A549 (cell line): ENCODE results near the gene KIZ. TPM values are rescaled to one million over a fixed set of nuclear protein-coding genes. Genes with fewer than 3 reads are reported as not detected.

Source experiments
- ATAC-seq, 2 experiments: fragments of 200-7000 bp in 1 of 2; fragments of >200 bp in 1 of 2; cut with Nextera tagmentation in 1 of 2; cut with Tn5 transposase in 1 of 2; 3 replicates each; pipeline versions ENCODE4 v1.8.0 to v1.9.1; 2018 to 2020; ENCODE audit warnings: mild to moderate bottlenecking in 1 of 2, moderate library complexity in 1 of 2
- CTCF ChIA-PET: fragments of 300-600 bp; sonication (Branson Sonifier 250); formaldehyde crosslinking; extraction: SDS; loops from one replicate; lab custom pipeline; 2021; ENCODE audit warnings: antibody characterized with exemption, inconsistent platforms; lab: Yijun Ruan, JAX
- POLR2A ChIA-PET: fragments of 350-600 bp; formaldehyde crosslinking; extraction: SDS; loops from one replicate; lab custom pipeline; 2021; ENCODE audit warnings: antibody characterized with exemption, inconsistent platforms; lab: Yijun Ruan, JAX
- DNase-seq, 2 experiments: peaks; one replicate each; pipeline versions ENCODE4 v3.0.0 to v3.0.0-alpha.2; 2011 to 2016; ENCODE audit warnings: low read depth in 1 of 2, low spot score in 1 of 2
- FAIRE-seq: peaks from 2 replicates; lab custom pipeline; 2011; peaks lifted over from hg19 to GRCh38; lab: Jason Lieb, UNC
- H3K27ac ChIP-seq, 2 experiments: fragments of >200 bp; sonication (Bioruptor Twin); formaldehyde crosslinking; 3 replicates each; pipeline ENCODE4 v1.5.1; 2016 to 2017
- H3K4me1 ChIP-seq: fragments of >200 bp; sonication (Bioruptor Twin); formaldehyde crosslinking; 3 replicates; pipeline ENCODE4 v1.6.1; 2016
- H3K4me2 ChIP-seq: fragments of >200 bp; sonication (Bioruptor Twin); formaldehyde crosslinking; 3 replicates; pipeline ENCODE4 v1.6.1; 2016
- H3K4me3 ChIP-seq: fragments of >200 bp; sonication (Bioruptor Twin); formaldehyde crosslinking; 3 replicates; pipeline ENCODE4 v1.5.1; 2016
- H3K9me3 ChIP-seq: fragments of >200 bp; sonication (Bioruptor Twin); formaldehyde crosslinking; 3 replicates; pipeline ENCODE4 v1.6.1; 2016
- CBX8 ChIP-seq: fragments of 200-600 bp; sonication (generic); IDR thresholded peaks from 2 replicates; pipeline ENCODE4 v1.6.1; 2016
- CHD2 ChIP-seq: fragments of 150-350 bp; IDR thresholded peaks from 2 replicates; pipeline ENCODE4 v1.6.1; 2014; ENCODE audit warnings: low read length; ENCODE audit not compliant: partially characterized antibody
- CHD4 ChIP-seq: fragments of 200-600 bp; sonication (generic); IDR thresholded peaks from 2 replicates; pipeline ENCODE4 v1.6.1; 2016; ENCODE audit warnings: antibody characterized with exemption, mild to moderate bottlenecking, borderline replicate concordance
- CTCF ChIP-seq: fragments of >200 bp; sonication (Bioruptor Twin); formaldehyde crosslinking; IDR thresholded peaks from 3 replicates; pipeline ENCODE4 v1.5.1; 2016
- E2F6 ChIP-seq: IDR thresholded peaks from 2 replicates; pipeline ENCODE4 v1.6.1; 2012; ENCODE audit warnings: low read depth, borderline replicate concordance
- EHF ChIP-seq: fragments of 250-450 bp; sonication (Bioruptor Pico); IDR thresholded peaks from 2 replicates; pipeline ENCODE4 v1.5.0; 2020; ENCODE audit warnings: mild to moderate bottlenecking
- ESRRA ChIP-seq: fragments of 150-350 bp; IDR thresholded peaks from 2 replicates; pipeline ENCODE4 v1.6.1; 2014; ENCODE audit warnings: mild to moderate bottlenecking, low read length, borderline replicate concordance
- FOSL2 ChIP-seq, 2 experiments: fragments of 450-650 bp in 1 of 2; fragments of >200 bp in 1 of 2; sonication (Bioruptor Twin) in 1 of 2; formaldehyde crosslinking; IDR thresholded peaks; 2 replicates each; pipeline versions ENCODE4 v1.5.0 to v1.6.1; 2016 to 2020; ENCODE audit warnings: mild to moderate bottlenecking in 1 of 2, moderate library complexity in 1 of 2
- FOXS1 ChIP-seq: fragments of 250-450 bp; sonication (Bioruptor Pico); IDR thresholded peaks from 2 replicates; pipeline ENCODE4 v1.5.0; 2020; ENCODE audit warnings: mild to moderate bottlenecking, moderate library complexity
- HDAC2 ChIP-seq: fragments of 200-600 bp; sonication (generic); IDR thresholded peaks from 2 replicates; pipeline ENCODE4 v1.6.1; 2016
- HMGXB4 ChIP-seq: fragments of 250-450 bp; sonication (Bioruptor Pico); IDR thresholded peaks from 2 replicates; pipeline ENCODE4 v1.5.0; 2021; ENCODE audit warnings: mild to moderate bottlenecking, moderate library complexity, borderline replicate concordance
- HOXB13 ChIP-seq: fragments of 250-450 bp; sonication (Bioruptor Pico); IDR thresholded peaks from 2 replicates; pipeline ENCODE4 v1.5.0; 2020; ENCODE audit warnings: low read depth, mild to moderate bottlenecking, moderate library complexity
- JUN ChIP-seq, 2 experiments: fragments of >200 bp; sonication (Bioruptor Twin); formaldehyde crosslinking; IDR thresholded peaks; 2 replicates in 1 of 2; 3 replicates in 1 of 2; pipeline ENCODE4 v1.6.1; 2016 to 2017
- JUNB ChIP-seq: fragments of >200 bp; sonication (Bioruptor Twin); formaldehyde crosslinking; IDR thresholded peaks from 2 replicates; pipeline ENCODE4 v1.6.1; 2016
- KDM1A ChIP-seq: fragments of 200-600 bp; sonication (generic); IDR thresholded peaks from 2 replicates; pipeline ENCODE4 v1.6.1; 2016; ENCODE audit warnings: low read depth, mild to moderate bottlenecking
- MAZ ChIP-seq: fragments of 150-350 bp; IDR thresholded peaks from 2 replicates; pipeline ENCODE4 v1.6.1; 2014; ENCODE audit warnings: antibody characterized with exemption, low read depth, low read length, borderline replicate concordance
- MYC ChIP-seq: IDR thresholded peaks from 2 replicates; pipeline ENCODE4 v1.6.1; 2012; ENCODE audit warnings: mild to moderate bottlenecking, inconsistent platforms, low read length, improper control_type of control experiment, borderline replicate concordance
- PBX3 ChIP-seq: IDR thresholded peaks from 2 replicates; pipeline ENCODE4 v1.6.1; 2012
- POLR2A ChIP-seq: IDR thresholded peaks from 2 replicates; pipeline ENCODE4 v1.6.1; 2012; ENCODE audit warnings: mild to moderate bottlenecking, low read length
- POLR2AphosphoS2 ChIP-seq: conservative IDR thresholded peaks from 2 replicates; pipeline ENCODE4 v1.6.1; 2012; ENCODE audit warnings: low read length, improper control_type of control experiment, inconsistent platforms
- RAD21 ChIP-seq, 2 experiments: fragments of >200 bp in 1 of 2; sonication (Bioruptor Twin) in 1 of 2; formaldehyde crosslinking in 1 of 2; IDR thresholded peaks in 1 of 2; conservative IDR thresholded peaks in 1 of 2; 2 replicates in 1 of 2; 3 replicates in 1 of 2; pipeline ENCODE4 v1.6.1; 2012 to 2018; ENCODE audit warnings: inconsistent platforms in 1 of 2
- RARB ChIP-seq: fragments of 250-450 bp; sonication (Bioruptor Pico); IDR thresholded peaks from 2 replicates; pipeline ENCODE4 v1.8.0; 2021; ENCODE audit warnings: mild to moderate bottlenecking, moderate library complexity
- RCOR1 ChIP-seq: fragments of 150-350 bp; IDR thresholded peaks from 2 replicates; pipeline ENCODE4 v1.6.1; 2014; ENCODE audit warnings: antibody characterized with exemption, low read length, low read depth
- RFX5 ChIP-seq: fragments of 450-650 bp; IDR thresholded peaks from 2 replicates; pipeline ENCODE4 v1.7.1; 2014; ENCODE audit warnings: antibody characterized with exemption, mild to moderate bottlenecking, moderate library complexity
- SMC3 ChIP-seq: fragments of >200 bp; sonication (Bioruptor Twin); formaldehyde crosslinking; IDR thresholded peaks from 3 replicates; pipeline ENCODE4 v1.6.1; 2018; ENCODE audit warnings: inconsistent platforms
- USF2 ChIP-seq: fragments of 450-650 bp; IDR thresholded peaks from 2 replicates; pipeline ENCODE4 v1.6.1; 2014; ENCODE audit warnings: antibody characterized with exemption
- ZFP36 ChIP-seq: fragments of 450-650 bp; IDR thresholded peaks from 2 replicates; pipeline ENCODE4 v1.6.1; 2014; ENCODE audit warnings: borderline replicate concordance; ENCODE audit not compliant: partially characterized antibody
- ZNF302 ChIP-seq: fragments of 250-450 bp; sonication (Bioruptor Pico); IDR thresholded peaks from 2 replicates; pipeline ENCODE4 v1.9.0; 2021; ENCODE audit warnings: inconsistent platforms, mild to moderate bottlenecking, moderate library complexity
- ZSCAN20 ChIP-seq: fragments of 250-450 bp; sonication (Bioruptor Pico); IDR thresholded peaks from 2 replicates; pipeline ENCODE4 v1.8.0; 2022; ENCODE audit warnings: mild to moderate bottlenecking, moderate library complexity
- WGBS: methylation state at CpG from one replicate; pipeline ENCODE4 v1.1.6; 2017; ENCODE audit errors: missing lambda C conversion rate; 5-methylcytosine and 5-hydroxymethylcytosine counted together
- polyA plus RNA-seq, 4 experiments: library from polyadenylated mRNA; depleted of rRNA in 3 of 4; stranded (reverse); fragments of >200 nt; fragmentation: RNase III in 1 of 4; extraction: RNeasy Plus Mini Kit Qiagen cat#74134 plus additional on column Dnase treatment in 1 of 4; gene quantifications; 2 replicates in 3 of 4; 3 replicates in 1 of 4; pipeline ENCODE4 v1.2.3, GENCODE V29; 2011 to 2017

KIZ gene
- polyA plus RNA-seq, 2 of the 4 experiments (the other 2 are of a cell fraction), result 6.3 to 19.1 TPM

- ChIA-PET CTCF (no interaction called here), POLR2A (no interaction called here)
- Histone ChIP-seq H3K4me1 (no peaks in the 10 kb centered on the region), H3K9me3 (no peaks in the 10 kb centered on the region), H3K27ac (no peak overlapping the region), H3K4me2 (no peak overlapping the region), H3K4me3 (no peak overlapping the region)
- FAIRE-seq (no peak), DNase-seq (no peak), ATAC-seq (no peak)
- 38% methylated on average over 2 of the region's 2 CpGs for WGBS
- TF ChIP-seq FOXS1 (CRISPR knock-in tag) (no peak), EHF (CRISPR knock-in tag) (no peak), JUN (IDR thresholded peaks at IDR 0.05) (no peak), POLR2A (no peak), KDM1A (no peak), PBX3 (no peak), CBX8 (no peak), RAD21 (conservative IDR thresholded peaks at IDR 0.05 in 1 of 2, IDR thresholded peaks at IDR 0.05 in 1 of 2) (no peak), HMGXB4 (CRISPR knock-in tag) (no peak), ESRRA (no peak), FOSL2 (IDR thresholded peaks at IDR 0.05) (no peak), FOSL2 (CRISPR knock-in tag; IDR thresholded peaks at IDR 0.05) (no peak), ZSCAN20 (CRISPR knock-in tag) (no peak), CHD2 (no peak), MYC (no peak), CHD4 (no peak), JUNB (no peak), RCOR1 (no peak), HDAC2 (no peak), POLR2AphosphoS2 (no peak), E2F6 (no peak)
These were observed 87.8 kb downstream of the KIZ start for GRCh38 chr20:21213691-21214090.

- Histone ChIP-seq H3K4me3 (no peak overlapping the region), H3K4me2 (no peak overlapping the region)
- POLR2A ChIA-PET, result no interaction called here
- CTCF ChIA-PET, result interaction anchor here (1.2 kb wide), 1 partner anchor 21 kb away, joined by 3 read pairs; no protein-coding TSS in a partner anchor
- TF ChIP-seq ESRRA (no peak), CBX8 (no peak), RFX5 (no peak), CHD2 (no peak), CHD4 (no peak), JUN (IDR thresholded peaks at IDR 0.05) (no peak), SMC3 (no peak), ZNF302 (CRISPR knock-in tag) (no peak), RARB (CRISPR knock-in tag) (no peak), ZFP36 (no peak), HOXB13 (CRISPR knock-in tag) (no peak), MAZ (no peak), CTCF (no peak), USF2 (no peak)
- TF ChIP-seq, all 56 proteins: peak for 0
- ATAC-seq, result no peak
- 85% methylated on average over 1 of the region's 1 CpG for WGBS
- H3K4me1 ChIP-seq, result no peaks in the 10 kb centered on the region
- no peak for DNase-seq
- no peak for FAIRE-seq
- no peaks in the 10 kb centered on the region for H3K9me3 ChIP-seq
- H3K27ac ChIP-seq, result no peak overlapping the region
These were observed 88.5 kb downstream of the KIZ start for GRCh38 chr20:21214431-21214830.
